Measurements from ENCODE around the gene BAIAP2. TPM values are rescaled to one million over a fixed set of nuclear protein-coding genes. Genes with fewer than 3 reads are reported as not detected.

BAIAP2 gene
- total RNA-seq, 1 experiment from 2014 or later, result 67.0 TPM

GRCh38 chr17:81032641-81033480 lies 2.1 kb upstream of the BAIAP2 start:
- peak overlapping the region; percentile 35 for H3K4me3 Mint-ChIP-seq (ENCODE audit: unreplicated experiment)
- POLR2A ChIA-PET, result interaction anchor here (0.6 to 1.9 kb wide), 7 partner anchors 9 to 192 kb away, joined by 3 to 7 read pairs (median 3); no protein-coding TSS in a partner anchor
- no peak overlapping the region for H3K27ac Mint-ChIP-seq (ENCODE audit: low read depth, unreplicated experiment)
- no peaks in the 10 kb centered on the region for H3K27me3 Mint-ChIP-seq (ENCODE audit: insufficient read depth, unreplicated experiment)
- H3K9me3 Mint-ChIP-seq (ENCODE audit: unreplicated experiment), result no peaks in the 10 kb centered on the region
- intact Hi-C loops (cut with micrococcal nuclease), result no loop called here
- CTCF ChIA-PET, result interaction anchor here (0.6 to 3.0 kb wide), 2 partner anchors 9 to 16 kb away, joined by 3 to 17 read pairs; no protein-coding TSS in a partner anchor
- TF ChIP-seq CTCF (IDR thresholded peaks at IDR 0.05; ENCODE audit: unreplicated experiment), result no peak
- no peak for DNase-seq (ENCODE audit: unreplicated experiment)
- peaks cover 24% of the 10 kb centered on the region for H3K36me3 Mint-ChIP-seq (ENCODE audit: insufficient read depth, unreplicated experiment)
- no TSS peak for BruUV-seq (replicated peaks)
- H3K4me1 Mint-ChIP-seq (ENCODE audit: insufficient read depth, unreplicated experiment), result peaks cover 31% of the 10 kb centered on the region

GRCh38 chr17:81033535-81034167 lies 1.3 kb upstream of the BAIAP2 start:
- CTCF ChIA-PET, result interaction anchor here (3.0 kb wide), 1 partner anchor 10 kb away, joined by 17 read pairs; no protein-coding TSS in a partner anchor
- intact Hi-C loops (cut with micrococcal nuclease), result no loop called here
- Mint-ChIP-seq H3K36me3 (ENCODE audit: insufficient read depth, unreplicated experiment) (peaks cover 32% of the 10 kb centered on the region), H3K4me1 (ENCODE audit: insufficient read depth, unreplicated experiment) (peaks cover 36% of the 10 kb centered on the region), H3K9me3 (ENCODE audit: unreplicated experiment) (no peaks in the 10 kb centered on the region), H3K4me3 (ENCODE audit: unreplicated experiment) (peak overlapping the region; percentile 82), H3K27ac (ENCODE audit: low read depth, unreplicated experiment) (no peak overlapping the region), H3K27me3 (ENCODE audit: insufficient read depth, unreplicated experiment) (no peaks in the 10 kb centered on the region)
- POLR2A ChIA-PET, result interaction anchor here (0.8 to 1.9 kb wide), 7 partner anchors 8 to 205 kb away, joined by 3 to 7 read pairs (median 3); partner anchors contain the start of genes NDUFAF8 and TEPSIN
- no peak for DNase-seq (ENCODE audit: unreplicated experiment)
- BruUV-seq (replicated peaks), result no TSS peak
- TF ChIP-seq CTCF (IDR thresholded peaks at IDR 0.05; ENCODE audit: unreplicated experiment), result no peak

- Mint-ChIP-seq H3K9me3 (ENCODE audit: unreplicated experiment) (no peaks in the 10 kb centered on the region), H3K4me3 (ENCODE audit: unreplicated experiment) (peak overlapping the region; percentile 82), H3K4me1 (ENCODE audit: insufficient read depth, unreplicated experiment) (peaks cover 36% of the 10 kb centered on the region), H3K36me3 (ENCODE audit: insufficient read depth, unreplicated experiment) (peaks cover 32% of the 10 kb centered on the region), H3K27ac (ENCODE audit: low read depth, unreplicated experiment) (no peak overlapping the region), H3K27me3 (ENCODE audit: insufficient read depth, unreplicated experiment) (no peaks in the 10 kb centered on the region)
- intact Hi-C loops (cut with micrococcal nuclease), result no loop called here
- ChIA-PET CTCF (interaction anchor here (3.0 kb wide), 1 partner anchor 10 kb away, joined by 17 read pairs; no protein-coding TSS in a partner anchor), POLR2A (interaction anchor here (1.0 to 8.2 kb wide), 6 partner anchors 10 to 204 kb away, joined by 3 to 60 read pairs (median 6); partner anchors contain the start of genes NDUFAF8 and TEPSIN)
- TF ChIP-seq CTCF (IDR thresholded peaks at IDR 0.05; ENCODE audit: unreplicated experiment), result no peak
- no peak for DNase-seq (ENCODE audit: unreplicated experiment)
- BruUV-seq (replicated peaks), result no TSS peak
Measured at GRCh38 chr17:81034168-81034777, 678 bp upstream of the BAIAP2 start.

Measured in MCF 10A (cell line).